ENCODE results near the gene LCORL.

Gene LCORL

GRCh38 chr4:17812801-17813200 is 208.8 kb downstream of the LCORL start:
- Mint-ChIP-seq H3K4me3 (peak overlapping the region; percentile 97), H3K27ac (peak overlapping the region; percentile 46), H3K27me3 (ENCODE audit: low read depth) (no peaks in the 10 kb centered on the region), H3K36me3 (ENCODE audit: low read depth) (peaks cover 24% of the 10 kb centered on the region), H3K4me1 (ENCODE audit: low read depth) (peaks cover 50% of the 10 kb centered on the region), H3K9me3 (no peaks in the 10 kb centered on the region)

GRCh38 chr4:17812125-17812524 is 209.4 kb downstream of the LCORL start:
- peaks cover 26% of the 10 kb centered on the region for H3K36me3 Mint-ChIP-seq (ENCODE audit: low read depth)
- peaks cover 50% of the 10 kb centered on the region for H3K4me1 Mint-ChIP-seq (ENCODE audit: low read depth)
- no peaks in the 10 kb centered on the region for H3K9me3 Mint-ChIP-seq
- H3K4me3 Mint-ChIP-seq = peak overlapping the region; percentile 97
- no peaks in the 10 kb centered on the region for H3K27me3 Mint-ChIP-seq (ENCODE audit: low read depth)
- H3K27ac Mint-ChIP-seq = peak overlapping the region; percentile 94

GRCh38 chr4:17811078-17811603 is 210.4 kb downstream of the LCORL start:
- Mint-ChIP-seq H3K4me3 (peak overlapping the region; percentile 97), H3K9me3 (no peaks in the 10 kb centered on the region), H3K27ac (peak overlapping the region; percentile 99)

GRCh38 chr4:17810260-17811077 is 211.1 kb downstream of the LCORL start, which contains the start of the genes DCAF16 and NCAPG:
TSS of gene DCAF16 (minus strand) at chr4:17810757. CDS start at chr4:17804141, 6,616 bp downstream.
TSS of gene NCAPG (plus strand) at chr4:17810979. CDS start at chr4:17811078, 99 bp downstream.
- Mint-ChIP-seq H3K27me3 (ENCODE audit: low read depth) (no peaks in the 10 kb centered on the region), H3K4me3 (peak within 1 kb of the TSS; percentile 97), H3K4me1 (ENCODE audit: low read depth) (peaks cover 52% of the 10 kb centered on the region), H3K9me3 (no peaks in the 10 kb centered on the region), H3K27ac (peak within 1 kb of the TSS; percentile 99), H3K36me3 (ENCODE audit: low read depth) (peaks cover 22% of the 10 kb centered on the region)

More at GRCh38 chr4:17811078-17811603, 210.4 kb downstream of the LCORL start:
- no peaks in the 10 kb centered on the region for H3K27me3 Mint-ChIP-seq (ENCODE audit: low read depth)
- peaks cover 52% of the 10 kb centered on the region for H3K4me1 Mint-ChIP-seq (ENCODE audit: low read depth)
- H3K36me3 Mint-ChIP-seq (ENCODE audit: low read depth) = peaks cover 23% of the 10 kb centered on the region

- Mint-ChIP-seq H3K36me3 (ENCODE audit: low read depth) (peaks cover 23% of the 10 kb centered on the region), H3K27ac (peak overlapping the region; percentile 99), H3K27me3 (ENCODE audit: low read depth) (no peaks in the 10 kb centered on the region), H3K4me3 (peak overlapping the region; percentile 97), H3K4me1 (ENCODE audit: low read depth) (peaks cover 51% of the 10 kb centered on the region), H3K9me3 (no peaks in the 10 kb centered on the region)
Observed at GRCh38 chr4:17809667-17810066, 211.9 kb downstream of the LCORL start.

GRCh38 chr4:17807446-17807845 is 214.1 kb downstream of the LCORL start:
- Mint-ChIP-seq H3K27me3 (ENCODE audit: low read depth) (no peaks in the 10 kb centered on the region), H3K9me3 (no peaks in the 10 kb centered on the region), H3K27ac (no peak overlapping the region), H3K4me3 (peak overlapping the region; percentile 97), H3K4me1 (ENCODE audit: low read depth) (peaks cover 43% of the 10 kb centered on the region), H3K36me3 (ENCODE audit: low read depth) (peaks cover 36% of the 10 kb centered on the region)

- Mint-ChIP-seq H3K4me1 (ENCODE audit: low read depth) (peaks cover 45% of the 10 kb centered on the region), H3K36me3 (ENCODE audit: low read depth) (peaks cover 34% of the 10 kb centered on the region), H3K4me3 (no peak overlapping the region), H3K27ac (peak overlapping the region; percentile 39), H3K27me3 (ENCODE audit: low read depth) (no peaks in the 10 kb centered on the region), H3K9me3 (no peaks in the 10 kb centered on the region)
Observed at GRCh38 chr4:17805580-17806155, 215.9 kb downstream of the LCORL start.

GRCh38 chr4:17797808-17798207 is 223.7 kb downstream of the LCORL start:
- peaks cover 30% of the 10 kb centered on the region for H3K36me3 Mint-ChIP-seq (ENCODE audit: low read depth)
- H3K27ac Mint-ChIP-seq = no peak overlapping the region
- peaks cover 13% of the 10 kb centered on the region for H3K4me1 Mint-ChIP-seq (ENCODE audit: low read depth)

GRCh38 chr4:17794730-17795129 is 226.8 kb downstream of the LCORL start:
- Mint-ChIP-seq H3K36me3 (ENCODE audit: low read depth) (peaks cover 33% of the 10 kb centered on the region), H3K27me3 (ENCODE audit: low read depth) (no peaks in the 10 kb centered on the region), H3K9me3 (no peaks in the 10 kb centered on the region), H3K4me1 (ENCODE audit: low read depth) (peaks cover 2% of the 10 kb centered on the region), H3K27ac (no peak overlapping the region), H3K4me3 (no peak overlapping the region)

More at GRCh38 chr4:17797808-17798207, 223.7 kb downstream of the LCORL start:
- Mint-ChIP-seq H3K4me3 (no peak overlapping the region), H3K9me3 (no peaks in the 10 kb centered on the region), H3K27me3 (ENCODE audit: low read depth) (no peaks in the 10 kb centered on the region)

Measured in T-helper 1 cell treated with Interleukin-12 subunit alpha and Interleukin-12 subunit beta and Interleukin-4 antibody, amounts not matched to agents 30 μg/mL and 1 μg/mL, for 36 hours (primary cell).